Measurements from ENCODE around the gene FGR. TPM values are rescaled to one million over a fixed set of nuclear protein-coding genes. Genes with fewer than 3 reads are reported as not detected.

Gene FGR
- total and polyA plus RNA-seq, 2 of the 13 experiments (the other 11 are each of a cell fraction or from before 2014, with no cell fraction given): not detected

- Histone ChIP-seq H3K79me2 (ENCODE audit: insufficient read depth, low read length) (peaks cover 31% of the 10 kb centered on the region), H3K9ac (ENCODE audit: insufficient read depth, low read depth, low read length) (peak overlapping the region; percentile 36; the same call in 1 of the 2 replicates), H2AFZ (ENCODE audit: low read length) (no peak overlapping the region), H4K20me1 (ENCODE audit: insufficient read depth, low read length) (peaks cover 15% of the 10 kb centered on the region), H3K4me1 (ENCODE audit: insufficient read depth, low read length) (peaks cover 89% of the 10 kb centered on the region), H3K27me3 (ENCODE audit: control insufficient read depth in 1 of 2, insufficient read depth in 2 of 2, low read length in 2 of 2) (no peaks in the 10 kb centered on the region), H3K9me3 (ENCODE audit: low read length) (no peaks in the 10 kb centered on the region), H3K27ac (ENCODE audit: extremely low read length, insufficient read depth, low read length) (peak overlapping the region; percentile 58), H3K4me3 (replicated peaks in 1 of 3; ENCODE audit: insufficient read depth in 1 of 3, low read depth in 2 of 3, low read length in 3 of 3) (peak overlapping the region; percentile 12 to 55 (median 52)), H3K36me3 (replicated peaks in 1 of 2; ENCODE audit: control insufficient read depth in 1 of 2, insufficient read depth in 2 of 2, low read length in 2 of 2) (no peaks in the 10 kb centered on the region), H3K4me2 (ENCODE audit: low read depth, low read length) (peak overlapping the region; percentile 95)
- no TSS peak for BruUV-seq (replicated peaks)
- no peak for FAIRE-seq
- intact Hi-C loops (cut with micrococcal nuclease; ENCODE audit: unreplicated experiment): loop anchor here (5.0 kb wide), 1 partner anchor 44 kb away; no protein-coding TSS in a partner anchor
- POLR2A ChIA-PET: interaction anchor here (0.9 to 4.5 kb wide), 8 partner anchors 8 to 82 kb away, joined by 3 to 48 read pairs (median 4); partner anchors contain the start of gene WASF2
- CTCF ChIA-PET (ENCODE audit: low intra/inter-chr PET ratio, low total read pairs): no interaction called here
- in situ Hi-C loops (cut with HindIII; ENCODE audit: extremely low pct_ligation_motif_present, low pct_unique_long_range_greater_than_20kb): no loop called here
- no peak for ATAC-seq
- 8% methylated on average over 12 of the region's 18 CpGs for WGBS (ENCODE audit: low lambda C conversion rate)
- DNase-seq (ENCODE audit: low spot score): peak; percentile 42
- TF ChIP-seq PATZ1 (CRISPR knock-in tag; IDR thresholded peaks at IDR 0.05) (peak; percentile 68), CREB1 (IDR thresholded peaks at IDR 0.05) (no peak), CREB1 (CRISPR knock-in tag; IDR thresholded peaks at IDR 0.05) (no peak), ZEB1 (IDR thresholded peaks at IDR 0.05; ENCODE audit: insufficient replicate concordance, low read depth) (no peak), TEF (CRISPR knock-in tag; IDR thresholded peaks at IDR 0.05) (no peak), MED13 (CRISPR knock-in tag; IDR thresholded peaks at IDR 0.05) (no peak), RFX3 (CRISPR knock-in tag; IDR thresholded peaks at IDR 0.05) (peak; percentile 36; the same call in 1 of the 2 replicates), ZNF503 (CRISPR knock-in tag; IDR thresholded peaks at IDR 0.05) (no peak), ZNF7 (CRISPR knock-in tag; IDR thresholded peaks at IDR 0.05) (no peak), HNF1A (IDR thresholded peaks at IDR 0.05; ENCODE audit: low read depth) (no peak), HNF1A (CRISPR knock-in tag; IDR thresholded peaks at IDR 0.05; ENCODE audit: borderline replicate concordance) (no peak), EEA1 (CRISPR knock-in tag; IDR thresholded peaks at IDR 0.05; ENCODE audit: borderline replicate concordance) (0 out of 2 replicates have a peak, but pooled peaks have one; percentile 4), JUNB (CRISPR knock-in tag; IDR thresholded peaks at IDR 0.05; ENCODE audit: borderline replicate concordance) (no peak), TEAD2 (CRISPR knock-in tag; IDR thresholded peaks at IDR 0.05) (no peak), CHD2 (IDR thresholded peaks at IDR 0.05; ENCODE audit: low read depth, low read length) (no peak), ZNF562 (CRISPR knock-in tag; IDR thresholded peaks at IDR 0.05; ENCODE audit: borderline replicate concordance) (no peak), MYNN (CRISPR knock-in tag; IDR thresholded peaks at IDR 0.05; ENCODE audit: low read depth) (no peak)
These were observed 63.5 kb downstream of the FGR start for GRCh38 chr1:27571439-27572018.
